Breast epithelium (tissue), 4 donors: Measurements from ENCODE around the gene PRSS50. TPM values are rescaled to one million over a fixed set of nuclear protein-coding genes. Genes with fewer than 3 reads are reported as not detected.

ENCODE experiments used
- DNase-seq, 2 donors: peaks; one replicate each; pipeline ENCODE4 v3.0.0-alpha.2; 2019; ENCODE audit warnings: low spot score in 2 of 2
- H3K27ac ChIP-seq, 2 donors: fragments of 200-600 bp; sonication (generic) in 1 of 2; one replicate each; pipeline ENCODE4 v1.5.1; 2016 to 2019; ENCODE audit warnings: mild to moderate bottlenecking in 1 of 2
- H3K27me3 ChIP-seq, 2 donors: fragments of 200-600 bp; sonication (generic) in 1 of 2; one replicate each; pipeline versions ENCODE4 v1.5.1 to v1.6.0; 2017 to 2019; ENCODE audit warnings: control low read depth in 1 of 2, mild to moderate bottlenecking in 1 of 2
- H3K36me3 ChIP-seq: fragments of 200-600 bp; one replicate; pipeline ENCODE4 v1.5.1; 2019
- H3K4me1 ChIP-seq, 2 donors: fragments of 200-600 bp; sonication (generic); one replicate each; pipeline ENCODE4 v1.5.1; 2016 to 2019; ENCODE audit warnings: control low read depth in 1 of 2
- H3K4me3 ChIP-seq, 3 donors: fragments of 200-600 bp; sonication (generic); 1 replicate in 2 of 3; 2 replicates in 1 of 3; pipeline ENCODE4 v1.5.1; 2016 to 2019; ENCODE audit warnings: mild to moderate bottlenecking in 3 of 3, moderate library complexity in 2 of 3
- H3K9me3 ChIP-seq, 2 donors: fragments of 200-600 bp; sonication (generic) in 1 of 2; one replicate each; pipeline ENCODE4 v1.5.1; 2016 to 2019; ENCODE audit warnings: control low read depth in 1 of 2
- POLR2A ChIP-seq: fragments of 450-650 bp; IDR thresholded peaks from one replicate; pipeline ENCODE4 v1.6.1; 2016; ENCODE audit warnings: antibody characterized with exemption, mild to moderate bottlenecking, moderate library complexity
- POLR2AphosphoS5 ChIP-seq, 3 donors: sonication (generic); formaldehyde crosslinking; IDR thresholded peaks; one replicate each; pipeline ENCODE4 v1.6.1; 2017; ENCODE audit warnings: antibody characterized with exemption in 3 of 3
- intact Hi-C: fragments of 100-400 bp; cut with DNase I; formaldehyde crosslinking; loops from one replicate; pipeline ENCODE4 v1.15.1; 2023; ENCODE audit warnings: low total_unique reads
- total RNA-seq, 3 donors: library from RNA; depleted of rRNA; stranded (reverse); fragments of >200 nt; gene quantifications; one replicate each; pipeline ENCODE4 v1.1.0, GENCODE V29; 2016
- TF ChIP-seq, protein P1 (sequence below), 3 donors: fragments of 450-650 bp; IDR thresholded peaks; one replicate each; pipeline ENCODE4 v1.5.1; 2016 to 2017; ENCODE audit warnings: antibody characterized with exemption in 3 of 3, mild to moderate bottlenecking in 3 of 3, moderate library complexity in 3 of 3

PRSS50 gene
- total RNA-seq, 3 donors from 2014 or later = 2.9 to 3.6 TPM; not detected in 1

DNA sequence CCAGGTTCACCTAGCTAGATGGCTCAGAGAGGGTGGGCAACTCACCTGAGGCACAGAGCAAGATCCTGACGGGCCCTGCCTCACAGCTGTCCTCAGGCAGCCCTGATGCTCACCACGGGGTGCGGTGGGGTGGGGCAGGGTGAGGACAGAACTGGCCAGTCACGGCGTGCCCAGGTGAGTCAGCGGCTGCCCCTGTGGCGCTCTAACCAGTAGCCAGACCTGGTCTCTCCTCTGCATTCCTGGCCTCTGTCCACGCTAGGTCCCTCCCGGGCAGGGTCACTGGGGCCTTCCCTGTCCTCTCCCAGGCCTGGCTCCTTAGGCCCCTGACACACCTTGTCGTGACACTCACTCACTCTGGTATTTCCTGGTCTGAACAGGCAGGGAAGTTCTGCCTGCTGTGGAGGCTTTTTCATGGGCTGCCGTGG, 25.1 kb downstream of the PRSS50 start:
- no peaks in the 10 kb centered on the region for H3K36me3 ChIP-seq
- TF ChIP-seq, protein P1, sequence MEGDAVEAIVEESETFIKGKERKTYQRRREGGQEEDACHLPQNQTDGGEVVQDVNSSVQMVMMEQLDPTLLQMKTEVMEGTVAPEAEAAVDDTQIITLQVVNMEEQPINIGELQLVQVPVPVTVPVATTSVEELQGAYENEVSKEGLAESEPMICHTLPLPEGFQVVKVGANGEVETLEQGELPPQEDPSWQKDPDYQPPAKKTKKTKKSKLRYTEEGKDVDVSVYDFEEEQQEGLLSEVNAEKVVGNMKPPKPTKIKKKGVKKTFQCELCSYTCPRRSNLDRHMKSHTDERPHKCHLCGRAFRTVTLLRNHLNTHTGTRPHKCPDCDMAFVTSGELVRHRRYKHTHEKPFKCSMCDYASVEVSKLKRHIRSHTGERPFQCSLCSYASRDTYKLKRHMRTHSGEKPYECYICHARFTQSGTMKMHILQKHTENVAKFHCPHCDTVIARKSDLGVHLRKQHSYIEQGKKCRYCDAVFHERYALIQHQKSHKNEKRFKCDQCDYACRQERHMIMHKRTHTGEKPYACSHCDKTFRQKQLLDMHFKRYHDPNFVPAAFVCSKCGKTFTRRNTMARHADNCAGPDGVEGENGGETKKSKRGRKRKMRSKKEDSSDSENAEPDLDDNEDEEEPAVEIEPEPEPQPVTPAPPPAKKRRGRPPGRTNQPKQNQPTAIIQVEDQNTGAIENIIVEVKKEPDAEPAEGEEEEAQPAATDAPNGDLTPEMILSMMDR (IDR thresholded peaks at IDR 0.05) = no peak
- no peak for TF ChIP-seq POLR2A
- TF ChIP-seq POLR2AphosphoS5 (IDR thresholded peaks at IDR 0.05) = peak in 1 of 3 donors; percentile 60
- H3K27me3 ChIP-seq = no peaks in the 10 kb centered on the region
- peak; percentile 81 to 87 for DNase-seq
- no peaks in the 10 kb centered on the region for H3K9me3 ChIP-seq
- peak overlapping the region; percentile 78 to 85 for H3K27ac ChIP-seq
- intact Hi-C loops = no loop called here
- H3K4me3 ChIP-seq = peak overlapping the region; percentile 61 to 75 (median 68)
- peaks cover 0 to 6% of the 10 kb centered on the region in 2 donors for H3K4me1 ChIP-seq

DNA sequence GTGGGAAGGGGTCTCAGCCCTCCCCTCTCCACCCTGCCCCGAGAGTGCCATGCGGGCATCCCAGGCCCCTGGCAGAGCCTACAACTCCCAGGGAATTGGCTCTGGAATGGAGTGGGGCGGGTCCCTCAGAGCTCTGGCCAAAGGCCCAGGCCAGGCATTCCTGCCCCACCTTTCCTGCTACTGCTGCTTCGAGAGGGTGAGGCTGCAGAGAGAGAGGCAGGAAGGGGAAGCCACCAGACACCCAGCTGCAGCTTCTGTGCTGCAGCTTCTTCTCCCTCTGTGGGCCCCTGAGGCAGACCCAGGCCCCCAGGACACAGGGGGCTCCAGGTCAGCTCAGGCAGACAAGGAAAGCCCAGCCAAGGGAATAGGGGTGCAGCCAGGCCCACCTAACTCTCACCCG, 26.9 kb downstream of the PRSS50 start:
- no peak for TF ChIP-seq POLR2A
- TF ChIP-seq POLR2AphosphoS5 (IDR thresholded peaks at IDR 0.05) = no peak
- TF ChIP-seq, protein P1 (IDR thresholded peaks at IDR 0.05) = no peak
- DNase-seq = no peak
- no peaks in the 10 kb centered on the region for H3K9me3 ChIP-seq
- peaks cover 0 to 6% of the 10 kb centered on the region in 2 donors for H3K4me1 ChIP-seq
- no peaks in the 10 kb centered on the region for H3K36me3 ChIP-seq
- intact Hi-C loops = no loop called here
- H3K4me3 ChIP-seq = no peak overlapping the region
- H3K27ac ChIP-seq = no peak overlapping the region
- no peaks in the 10 kb centered on the region for H3K27me3 ChIP-seq

DNA sequence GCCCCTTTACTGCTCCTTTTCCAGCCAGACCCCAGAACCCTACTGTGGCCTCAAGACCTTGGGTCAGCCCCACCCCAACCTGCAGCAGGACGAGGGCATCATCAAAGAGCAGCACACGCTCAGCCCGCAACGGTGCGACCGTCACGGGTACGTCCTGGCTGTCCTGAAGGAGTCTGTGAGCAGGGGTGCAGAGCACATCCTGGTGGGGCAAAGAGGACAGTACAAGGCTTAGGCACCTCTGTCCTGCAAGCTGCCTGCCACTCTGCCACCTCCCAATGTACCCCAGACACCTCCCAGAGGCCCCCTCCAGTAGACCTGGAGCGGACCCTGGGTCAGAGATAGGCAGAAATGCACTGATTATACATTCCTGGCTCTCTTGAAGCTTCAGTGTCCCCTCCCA, 32.2 kb downstream of the PRSS50 start:
- intact Hi-C loops = no loop called here
- H3K36me3 ChIP-seq = no peaks in the 10 kb centered on the region

DNA sequence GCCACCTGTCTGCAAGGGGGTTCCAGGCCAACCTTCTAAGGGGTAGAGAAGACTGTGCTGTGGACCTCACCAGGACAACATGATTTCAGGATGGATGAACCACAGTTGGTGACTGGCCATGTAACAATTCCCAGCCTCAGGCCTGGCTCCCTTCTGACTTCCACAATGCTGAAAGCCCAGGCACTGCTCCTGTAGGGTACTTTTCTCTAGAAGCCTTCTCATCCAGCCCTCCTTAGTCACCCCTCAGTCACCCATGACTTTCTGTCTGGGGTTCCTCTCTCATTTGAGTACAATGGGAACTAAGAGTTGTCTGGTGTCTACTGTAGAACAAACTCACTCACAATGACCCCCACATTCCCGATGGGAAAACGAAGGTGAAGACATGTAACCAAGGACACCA, 32.8 kb downstream of the PRSS50 start:
- intact Hi-C loops = no loop called here

More for the DNA sequence above, 32.2 kb downstream of the PRSS50 start:
- H3K9me3 ChIP-seq = no peaks in the 10 kb centered on the region
- H3K4me3 ChIP-seq = no peak overlapping the region
- H3K27ac ChIP-seq = no peak overlapping the region
- DNase-seq = no peak
- H3K4me1 ChIP-seq = no peaks in the 10 kb centered on the region
- TF ChIP-seq POLR2AphosphoS5 (IDR thresholded peaks at IDR 0.05) (no peak), POLR2A (no peak)
- TF ChIP-seq, protein P1 (IDR thresholded peaks at IDR 0.05) = no peak
- H3K27me3 ChIP-seq = no peaks in the 10 kb centered on the region

DNA sequence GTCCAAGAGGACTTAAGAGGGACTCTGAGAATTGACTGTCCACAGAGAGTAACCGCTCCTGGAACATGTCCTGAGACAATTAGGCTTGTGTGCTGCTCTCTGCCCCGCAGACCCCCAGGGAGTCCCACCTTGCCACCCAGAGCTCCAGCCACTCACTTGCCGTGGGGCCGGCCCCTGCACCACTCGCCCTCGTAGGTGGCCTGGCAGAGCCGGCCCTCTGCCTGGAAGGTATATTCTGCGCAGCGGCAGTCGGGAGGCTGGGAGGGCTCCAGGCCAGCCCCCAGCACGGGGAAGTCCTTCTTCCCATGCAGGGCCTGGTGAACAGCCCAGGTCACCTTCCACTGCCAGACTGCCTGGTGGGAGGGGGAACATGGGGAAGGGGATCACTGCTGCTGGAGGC, 34.7 kb downstream of the PRSS50 start:
- Histone ChIP-seq H3K27me3 (no peaks in the 10 kb centered on the region), H3K27ac (no peak overlapping the region), H3K4me3 (no peak overlapping the region), H3K4me1 (no peaks in the 10 kb centered on the region), H3K9me3 (no peaks in the 10 kb centered on the region), H3K36me3 (no peaks in the 10 kb centered on the region)
- intact Hi-C loops = no loop called here
- DNase-seq = no peak
- TF ChIP-seq POLR2A = no peak
- TF ChIP-seq, protein P1 (IDR thresholded peaks at IDR 0.05) = no peak
- no peak for TF ChIP-seq POLR2AphosphoS5 (IDR thresholded peaks at IDR 0.05)

More for the DNA sequence above, 32.8 kb downstream of the PRSS50 start:
- no peaks in the 10 kb centered on the region for H3K27me3 ChIP-seq
- DNase-seq = no peak
- H3K9me3 ChIP-seq = no peaks in the 10 kb centered on the region
- TF ChIP-seq, protein P1 (IDR thresholded peaks at IDR 0.05) = no peak
- no peak for TF ChIP-seq POLR2AphosphoS5 (IDR thresholded peaks at IDR 0.05)
- no peak for TF ChIP-seq POLR2A
- no peak overlapping the region for H3K27ac ChIP-seq
- no peaks in the 10 kb centered on the region for H3K36me3 ChIP-seq
- no peak overlapping the region for H3K4me3 ChIP-seq
- H3K4me1 ChIP-seq = no peaks in the 10 kb centered on the region
